Cortex of kidney (tissue), 1 donor: ENCODE measurements around the gene MAN1B1.

Source experiments
- DNase-seq: peaks from one replicate; lab custom pipeline; 2025; lab: John Stamatoyannopoulos, UW

Gene MAN1B1

DNA sequence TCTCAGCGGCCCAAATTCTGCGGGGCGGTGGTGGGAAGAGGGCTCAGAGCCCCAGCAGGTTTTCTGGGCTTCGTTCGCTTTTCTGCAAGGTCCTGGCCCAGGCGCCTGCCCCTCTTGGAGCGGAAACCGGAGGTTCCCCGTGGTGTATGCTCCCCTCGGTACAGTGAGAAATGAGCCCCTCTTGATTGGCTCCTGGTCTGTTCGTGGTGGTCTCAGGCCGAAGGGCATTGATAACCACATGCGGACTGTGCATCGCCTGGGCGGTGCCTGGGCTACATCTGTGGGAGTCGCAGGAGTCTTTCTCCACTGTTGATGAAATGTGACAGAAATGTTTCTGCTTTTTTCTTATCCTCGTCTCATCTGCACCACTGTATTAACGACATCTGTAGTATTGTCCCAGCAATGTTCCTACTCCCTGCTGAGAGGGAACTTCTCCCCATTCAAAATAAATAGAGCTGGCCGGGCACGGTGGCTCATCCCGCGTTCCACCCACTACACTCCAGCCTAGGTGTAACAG lies 682 bp downstream of the MAN1B1 start:
- DNase-seq = no peak

GRCh38 chr9:137088121-137088520 lies 1.3 kb downstream of the MAN1B1 start:
- no peak for DNase-seq

- DNase-seq = no peak
These were observed 2.6 kb downstream of the MAN1B1 start for GRCh38 chr9:137089232-137089947.

GRCh38 chr9:137095664-137096517 lies 9.1 kb downstream of the MAN1B1 start:
- no peak for DNase-seq

DNA sequence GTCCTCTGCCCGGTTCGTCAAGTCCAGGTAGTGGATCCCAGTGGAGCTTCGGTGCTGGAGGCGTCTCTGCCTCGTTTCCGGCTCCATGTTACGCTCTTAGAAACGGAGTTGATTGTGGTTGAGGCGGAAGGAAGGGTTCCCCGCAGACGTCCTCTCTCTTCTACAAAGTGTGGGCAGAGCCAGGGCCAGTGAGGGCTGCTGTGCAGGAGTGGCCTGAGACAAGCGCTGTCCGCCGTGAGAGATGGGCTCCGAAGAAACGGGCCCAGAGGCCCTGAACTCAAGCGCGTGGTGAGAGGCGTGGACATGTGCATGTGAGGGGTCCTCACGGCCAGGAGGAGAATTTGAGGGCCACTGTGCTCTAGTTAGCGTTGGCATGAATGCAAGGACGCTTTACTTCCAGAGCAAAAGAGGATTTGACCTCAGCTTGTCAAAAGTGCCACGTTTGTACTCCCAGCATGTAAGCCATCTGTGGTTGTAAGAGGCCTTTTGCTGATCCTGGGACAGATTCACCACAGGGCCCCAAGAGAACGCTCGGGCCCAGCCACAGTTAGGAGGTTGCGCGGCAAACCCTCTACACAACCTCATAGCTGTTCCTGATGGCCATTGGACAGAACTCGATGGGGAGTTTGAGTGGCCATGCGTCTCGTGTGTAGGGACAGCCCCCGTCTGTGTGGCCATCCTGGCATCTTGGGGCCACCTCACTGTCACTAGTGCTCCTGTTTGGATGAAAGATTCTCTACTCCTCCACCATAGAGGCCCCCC lies 10.2 kb downstream of the MAN1B1 start:
- no peak for DNase-seq

GRCh38 chr9:137097761-137098462 lies 11.1 kb downstream of the MAN1B1 start:
- no peak for DNase-seq

DNA sequence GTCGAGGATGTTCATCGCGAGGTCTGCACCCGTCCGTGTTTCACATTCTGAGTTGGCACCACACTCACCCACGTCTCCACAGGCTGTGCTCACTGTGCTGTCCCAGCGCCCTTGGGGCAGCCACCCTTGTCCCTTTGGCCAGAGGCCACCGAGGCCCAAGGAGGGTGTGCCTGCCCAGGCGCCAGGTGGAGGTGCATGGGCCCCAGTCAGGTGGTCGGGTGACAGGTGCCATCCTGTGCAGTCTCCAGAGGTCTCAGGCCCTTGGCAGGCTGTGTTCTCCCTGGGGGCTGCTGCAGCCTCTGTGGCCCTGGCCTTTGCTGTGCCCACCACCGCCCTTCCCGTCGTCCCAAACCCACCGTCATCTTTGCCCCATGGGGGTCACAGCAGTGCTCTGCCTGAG lies 12.4 kb downstream of the MAN1B1 start:
- DNase-seq = no peak

DNA sequence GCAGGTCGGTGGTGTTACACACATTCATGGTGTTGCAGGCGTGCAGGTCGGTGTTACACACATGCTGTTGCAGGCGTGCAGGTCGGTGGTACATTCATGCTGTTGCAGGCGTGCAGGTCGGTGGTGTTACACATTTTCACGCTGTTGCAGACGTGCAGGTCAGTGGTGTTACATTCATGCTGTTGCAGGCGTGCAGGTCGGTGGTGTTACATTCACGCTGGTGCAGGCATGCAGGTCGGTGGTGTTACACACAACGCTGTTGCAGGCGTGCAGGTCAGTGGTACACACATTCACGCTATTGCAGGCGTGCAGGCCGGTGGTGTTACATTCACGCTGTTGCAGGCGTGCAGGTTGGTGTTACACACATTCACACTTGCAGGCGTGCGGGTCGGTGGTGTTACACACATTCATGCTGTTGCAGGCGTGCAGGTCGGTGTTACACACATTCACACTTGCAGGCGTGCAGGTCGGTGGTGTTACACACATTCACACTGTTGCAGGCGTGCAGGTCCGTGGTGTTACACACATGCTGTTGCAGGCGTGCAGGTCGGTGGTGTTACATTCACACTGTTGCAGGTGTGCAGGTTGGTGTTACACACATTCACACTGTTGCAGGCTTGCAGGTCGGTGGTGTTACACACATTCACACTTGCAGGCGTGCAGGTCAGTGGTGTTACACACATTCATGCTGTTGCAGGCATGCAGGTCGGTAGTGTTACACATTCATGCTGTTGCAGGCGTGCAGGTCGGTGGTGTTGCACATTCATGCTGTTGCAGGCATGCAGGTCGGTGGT lies 16.6 kb downstream of the MAN1B1 start:
- no peak for DNase-seq

GRCh38 chr9:137105814-137106661 lies 19.3 kb downstream of the MAN1B1 start:
- DNase-seq = no peak

- no peak for DNase-seq
These were observed 20.0 kb downstream of the MAN1B1 start for GRCh38 chr9:137106662-137107250.

- no peak for DNase-seq
These were observed 20.6 kb downstream of the MAN1B1 start for GRCh38 chr9:137107312-137107921.

- DNase-seq = no peak
These were observed 21.2 kb downstream of the MAN1B1 start for GRCh38 chr9:137107982-137108381.

DNA sequence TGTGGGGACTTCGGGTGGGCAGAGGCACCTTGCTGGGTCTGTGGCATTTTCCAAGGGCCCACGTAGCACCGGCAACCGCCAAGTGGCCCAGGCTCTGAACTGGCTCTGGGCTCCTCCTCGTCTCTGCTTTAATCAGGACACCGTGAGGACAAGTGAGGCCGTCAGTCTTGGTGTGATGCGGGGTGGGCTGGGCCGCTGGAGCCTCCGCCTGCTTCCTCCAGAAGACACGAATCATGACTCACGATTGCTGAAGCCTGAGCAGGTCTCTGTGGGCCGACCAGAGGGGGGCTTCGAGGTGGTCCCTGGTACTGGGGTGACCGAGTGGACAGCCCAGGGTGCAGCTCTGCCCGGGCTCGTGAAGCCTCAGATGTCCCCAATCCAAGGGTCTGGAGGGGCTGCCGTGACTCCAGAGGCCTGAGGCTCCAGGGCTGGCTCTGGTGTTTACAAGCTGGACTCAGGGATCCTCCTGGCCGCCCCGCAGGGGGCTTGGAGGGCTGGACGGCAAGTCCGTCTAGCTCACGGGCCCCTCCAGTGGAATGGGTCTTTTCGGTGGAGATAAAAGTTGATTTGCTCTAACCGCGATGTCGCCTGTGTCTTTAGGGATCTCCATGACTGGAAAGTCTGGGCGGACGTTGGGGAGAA lies 21.9 kb downstream of the MAN1B1 start:
- no peak for DNase-seq

GRCh38 chr9:137109250-137110146 lies 22.7 kb downstream of the MAN1B1 start:
- no peak for DNase-seq

GRCh38 chr9:137110147-137110910 lies 23.5 kb downstream of the MAN1B1 start:
- no peak for DNase-seq

DNA sequence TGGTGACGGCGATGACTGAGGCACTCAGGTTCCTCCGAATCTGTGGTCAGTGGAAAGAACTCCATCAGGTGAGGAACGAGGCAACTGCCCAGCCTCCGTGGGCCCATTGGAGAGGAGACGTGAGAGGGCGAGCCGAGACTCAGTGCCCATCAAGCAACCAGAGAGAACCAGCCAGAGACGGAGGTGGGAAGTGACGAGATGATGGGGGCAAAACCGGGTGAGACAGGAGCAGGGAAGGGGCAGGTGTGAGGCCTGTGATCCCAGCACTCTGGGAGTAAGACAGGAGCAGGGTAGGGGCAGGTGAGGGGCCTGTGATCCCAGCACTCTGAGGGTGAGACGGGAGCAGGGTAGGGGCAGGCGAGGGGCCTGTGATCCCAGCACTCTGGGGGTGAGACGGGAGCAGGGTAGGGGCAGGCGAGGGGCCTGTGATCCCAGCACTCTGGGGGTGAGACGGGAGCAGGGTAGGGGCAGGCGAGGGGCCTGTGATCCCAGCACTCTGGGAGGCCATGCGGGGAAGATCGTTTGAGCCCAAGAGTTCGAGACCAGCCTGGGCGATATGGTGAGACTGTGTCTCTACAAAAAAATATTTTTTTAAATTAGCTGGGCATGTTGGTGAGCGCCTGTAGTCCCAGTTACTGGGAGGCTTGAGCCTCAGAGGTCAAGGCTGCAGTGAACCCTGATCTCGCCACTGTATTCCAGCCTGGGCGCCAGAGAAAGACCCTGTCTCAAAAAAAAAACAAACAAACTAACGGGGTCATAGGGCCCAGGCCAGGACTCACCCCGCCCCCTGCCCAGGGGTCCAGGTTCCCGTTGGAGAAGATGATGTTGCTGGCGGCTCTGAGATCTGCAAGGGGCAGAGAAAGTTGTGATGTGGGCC lies 24.4 kb downstream of the MAN1B1 start:
- no peak for DNase-seq
